Gastrocnemius medialis (tissue), 4 donors: Measurements from ENCODE around the gene RACK1. TPM values are rescaled to one million over a fixed set of nuclear protein-coding genes. Genes with fewer than 3 reads are reported as not detected.

ENCODE experiments used
- ATAC-seq, 2 donors: fragments of 150-250 bp; one replicate each; pipeline ENCODE4 v1.9.1; 2016
- DNase-seq, 2 donors: peaks; one replicate each; pipeline ENCODE4 v3.0.0-alpha.2; 2019
- H3K27ac ChIP-seq, 4 donors: fragments of 200-600 bp; sonication (generic); 1 replicate in 1 of 4; 2 replicates in 3 of 4; pipeline ENCODE4 v1.5.1; 2016 to 2018; ENCODE audit warnings: mild to moderate bottlenecking in 2 of 4, moderate library complexity in 1 of 4
- H3K27me3 ChIP-seq, 3 donors: fragments of 200-600 bp; sonication (generic) in 2 of 3; 1 replicate in 1 of 3; 2 replicates in 2 of 3; pipeline versions ENCODE4 v1.5.1 to v1.6.0; 2016 to 2019; ENCODE audit warnings: mild to moderate bottlenecking in 1 of 3, moderate library complexity in 1 of 3
- H3K36me3 ChIP-seq, 2 donors: fragments of 200-600 bp; sonication (generic) in 1 of 2; one replicate each; pipeline ENCODE4 v1.5.1; 2017 to 2018
- H3K4me1 ChIP-seq, 2 donors: fragments of 200-600 bp; sonication (generic) in 1 of 2; one replicate each; pipeline ENCODE4 v1.5.1; 2016 to 2017; ENCODE audit warnings: mild to moderate bottlenecking in 2 of 2
- H3K4me3 ChIP-seq, 4 donors: fragments of 200-600 bp; sonication (generic) in 3 of 4; 1 replicate in 1 of 4; 2 replicates in 3 of 4; pipeline ENCODE4 v1.5.1; 2016 to 2019; ENCODE audit warnings: mild to moderate bottlenecking in 2 of 4
- H3K9me3 ChIP-seq, 3 donors: fragments of 200-600 bp; sonication (generic) in 2 of 3; 1 replicate in 1 of 3; 2 replicates in 2 of 3; pipeline ENCODE4 v1.5.1; 2016 to 2019
- POLR2A ChIP-seq, 2 donors: fragments of 450-650 bp; IDR thresholded peaks; one replicate each; pipeline ENCODE4 v1.6.1; 2017; ENCODE audit warnings: antibody characterized with exemption in 2 of 2, mild to moderate bottlenecking in 2 of 2, moderate library complexity in 2 of 2
- in situ Hi-C, 4 donors: fragments of 200-750 bp; cut with MboI; loops; one replicate each; pipeline versions ENCODE4 v1.15.0 to v1.8.0; 2017; ENCODE audit warnings: low sequenced_read_pairs in 4 of 4
- intact Hi-C: fragments of 100-400 bp; cut with DNase I; formaldehyde crosslinking; loops from one replicate; pipeline ENCODE4 v1.15.1; 2023; ENCODE audit warnings: low total_unique reads
- total RNA-seq, 4 donors: library from RNA; depleted of rRNA; stranded (reverse); fragments of >200 nt; gene quantifications; one replicate each; pipeline versions ENCODE4 v1.1.0 to v1.2.3, GENCODE V29; 2016
- TF ChIP-seq, protein P1 (sequence below), 5 experiments: fragments of 450-650 bp in 3 of 5; fragments of 200-600 bp in 2 of 5; sonication (generic) in 2 of 5; IDR thresholded peaks in 4 of 5; conservative IDR thresholded peaks in 1 of 5; 1 replicate in 4 of 5; 2 replicates in 1 of 5; pipeline ENCODE4 v1.5.1; 2016 to 2019; ENCODE audit warnings: antibody characterized with exemption in 5 of 5, mild to moderate bottlenecking in 3 of 5, moderate library complexity in 3 of 5

Gene RACK1
- total RNA-seq, 4 donors from 2014 or later, result 1,697 to 2,187 (median 1,957) TPM

DNA sequence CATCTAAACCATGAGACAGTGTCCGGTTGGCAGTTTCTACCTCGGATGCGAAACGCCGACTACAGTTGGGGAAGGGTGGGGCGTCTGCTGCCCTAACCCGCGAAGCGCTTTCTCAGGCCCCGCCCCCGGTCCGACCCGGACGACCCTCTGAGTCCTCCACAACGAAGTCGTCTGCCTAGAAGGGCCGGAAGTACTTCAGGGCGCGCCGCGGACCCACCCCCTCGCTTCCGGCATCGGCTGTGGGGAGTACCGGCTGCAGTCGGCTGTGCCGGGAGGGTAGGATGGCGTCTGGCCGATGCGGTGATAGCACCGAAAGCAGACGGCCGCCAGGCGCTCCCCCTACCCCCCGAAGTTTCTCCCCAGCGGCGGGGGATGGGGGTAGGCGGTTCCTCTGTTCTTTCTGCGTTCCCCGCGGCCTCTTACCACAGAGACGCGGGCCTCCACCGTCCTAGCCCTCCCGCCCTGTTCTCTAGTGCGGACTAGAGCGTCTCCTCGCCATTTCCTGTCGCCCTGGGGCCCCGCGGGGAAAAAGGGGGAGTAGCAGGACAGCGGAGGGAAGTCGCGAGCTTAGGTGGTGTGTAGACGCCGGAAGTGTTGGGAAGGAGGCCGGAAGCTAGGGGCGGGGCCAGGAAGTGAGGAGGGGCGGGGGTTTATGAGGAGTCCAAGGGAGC, 20.5 kb downstream of the RACK1 start, which contains the start of gene TRIM41:
TSS of gene TRIM41 (plus strand) at position 224 of the 671 bp plus-strand sequence. CDS start 719 bp downstream, outside the sequence.
- in situ Hi-C loops, result no loop called here
- Histone ChIP-seq H3K27ac (peak within 1 kb of the TSS; percentile 90 to 97 (median 92)), H3K36me3 (peaks cover 0 to 6% of the 10 kb centered on the region in 2 donors), H3K4me1 (peaks cover 23 to 26% of the 10 kb centered on the region in 2 donors), H3K4me3 (peak within 1 kb of the TSS; percentile 76 to 95 (median 78)), H3K27me3 (no peaks in the 10 kb centered on the region), H3K9me3 (no peaks in the 10 kb centered on the region)
- DNase-seq (peak; percentile 98 to 99), ATAC-seq (peak; percentile 82)
- intact Hi-C loops, result loop anchor here (1.0 kb wide), 3 partner anchors 21 to 38 kb away; partner anchors contain the start of gene TRIM52
- TF ChIP-seq POLR2A (IDR thresholded peaks at IDR 0.05), result peak; percentile 88 to 95
- TF ChIP-seq, protein P1, sequence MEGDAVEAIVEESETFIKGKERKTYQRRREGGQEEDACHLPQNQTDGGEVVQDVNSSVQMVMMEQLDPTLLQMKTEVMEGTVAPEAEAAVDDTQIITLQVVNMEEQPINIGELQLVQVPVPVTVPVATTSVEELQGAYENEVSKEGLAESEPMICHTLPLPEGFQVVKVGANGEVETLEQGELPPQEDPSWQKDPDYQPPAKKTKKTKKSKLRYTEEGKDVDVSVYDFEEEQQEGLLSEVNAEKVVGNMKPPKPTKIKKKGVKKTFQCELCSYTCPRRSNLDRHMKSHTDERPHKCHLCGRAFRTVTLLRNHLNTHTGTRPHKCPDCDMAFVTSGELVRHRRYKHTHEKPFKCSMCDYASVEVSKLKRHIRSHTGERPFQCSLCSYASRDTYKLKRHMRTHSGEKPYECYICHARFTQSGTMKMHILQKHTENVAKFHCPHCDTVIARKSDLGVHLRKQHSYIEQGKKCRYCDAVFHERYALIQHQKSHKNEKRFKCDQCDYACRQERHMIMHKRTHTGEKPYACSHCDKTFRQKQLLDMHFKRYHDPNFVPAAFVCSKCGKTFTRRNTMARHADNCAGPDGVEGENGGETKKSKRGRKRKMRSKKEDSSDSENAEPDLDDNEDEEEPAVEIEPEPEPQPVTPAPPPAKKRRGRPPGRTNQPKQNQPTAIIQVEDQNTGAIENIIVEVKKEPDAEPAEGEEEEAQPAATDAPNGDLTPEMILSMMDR (IDR thresholded peaks at IDR 0.05 in 4 of 5, conservative IDR thresholded peaks at IDR 0.05 in 1 of 5), result peak in 1 of 5 experiments; percentile 3

DNA sequence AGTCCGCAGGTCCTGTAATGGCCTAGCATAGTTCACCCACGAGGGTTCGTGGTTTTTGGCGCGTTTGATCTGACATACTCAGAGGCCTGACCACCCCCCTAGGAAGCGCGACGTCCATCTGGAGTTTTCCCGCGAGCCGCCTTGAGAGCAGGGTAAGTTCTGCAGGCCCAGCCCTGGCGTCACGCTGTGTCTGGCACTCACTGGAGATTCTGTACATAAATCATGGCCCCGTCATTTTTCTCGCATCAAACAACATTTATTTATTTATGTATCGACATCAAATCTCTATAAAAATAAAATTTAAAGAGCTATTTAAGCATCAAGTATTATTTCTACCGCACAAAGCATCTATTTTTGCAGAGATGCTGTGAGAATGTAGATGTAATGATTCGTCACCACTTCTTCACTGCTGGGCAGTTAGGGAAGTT, 21.1 kb downstream of the RACK1 start:
- H3K27me3 ChIP-seq, result no peaks in the 10 kb centered on the region
- H3K27ac ChIP-seq, result peak overlapping the region; percentile 90 to 97 (median 92)
- intact Hi-C loops, result loop anchor here (1.0 kb wide), 4 partner anchors 16 to 39 kb away; partner anchors contain the start of gene TRIM52
- ATAC-seq, result peak; percentile 38 to 41
- peaks cover 0 to 6% of the 10 kb centered on the region in 2 donors for H3K36me3 ChIP-seq
- peak overlapping the region; percentile 76 to 95 (median 78) for H3K4me3 ChIP-seq
- TF ChIP-seq, protein P1 (IDR thresholded peaks at IDR 0.05 in 4 of 5, conservative IDR thresholded peaks at IDR 0.05 in 1 of 5), result peak in 3 of 5 experiments; percentile 15 to 34 (median 29)
- no peak for TF ChIP-seq POLR2A (IDR thresholded peaks at IDR 0.05)
- no peaks in the 10 kb centered on the region for H3K9me3 ChIP-seq
- peaks cover 26% of the 10 kb centered on the region in 2 donors for H3K4me1 ChIP-seq
- in situ Hi-C loops, result no loop called here
- DNase-seq, result no peak

- peak; percentile 62 to 67 for ATAC-seq
- Histone ChIP-seq H3K27ac (peak overlapping the region; percentile 90 to 97 (median 92)), H3K9me3 (no peaks in the 10 kb centered on the region), H3K4me3 (peak overlapping the region; percentile 76 to 95 (median 78)), H3K4me1 (peaks cover 26% of the 10 kb centered on the region in 2 donors), H3K27me3 (no peaks in the 10 kb centered on the region), H3K36me3 (peaks cover 0 to 4% of the 10 kb centered on the region in 2 donors)
- in situ Hi-C loops (no loop called here), intact Hi-C loops (loop anchor here (1.0 kb wide), 1 partner anchor 16 kb away; no protein-coding TSS in a partner anchor)
- DNase-seq, result peak; percentile 85 to 91
- TF ChIP-seq POLR2A (IDR thresholded peaks at IDR 0.05), result no peak
- TF ChIP-seq, protein P1 (IDR thresholded peaks at IDR 0.05 in 4 of 5, conservative IDR thresholded peaks at IDR 0.05 in 1 of 5), result no peak
Observed at GRCh38 chr5:181221792-181222629, 21.7 kb downstream of the RACK1 start.

DNA sequence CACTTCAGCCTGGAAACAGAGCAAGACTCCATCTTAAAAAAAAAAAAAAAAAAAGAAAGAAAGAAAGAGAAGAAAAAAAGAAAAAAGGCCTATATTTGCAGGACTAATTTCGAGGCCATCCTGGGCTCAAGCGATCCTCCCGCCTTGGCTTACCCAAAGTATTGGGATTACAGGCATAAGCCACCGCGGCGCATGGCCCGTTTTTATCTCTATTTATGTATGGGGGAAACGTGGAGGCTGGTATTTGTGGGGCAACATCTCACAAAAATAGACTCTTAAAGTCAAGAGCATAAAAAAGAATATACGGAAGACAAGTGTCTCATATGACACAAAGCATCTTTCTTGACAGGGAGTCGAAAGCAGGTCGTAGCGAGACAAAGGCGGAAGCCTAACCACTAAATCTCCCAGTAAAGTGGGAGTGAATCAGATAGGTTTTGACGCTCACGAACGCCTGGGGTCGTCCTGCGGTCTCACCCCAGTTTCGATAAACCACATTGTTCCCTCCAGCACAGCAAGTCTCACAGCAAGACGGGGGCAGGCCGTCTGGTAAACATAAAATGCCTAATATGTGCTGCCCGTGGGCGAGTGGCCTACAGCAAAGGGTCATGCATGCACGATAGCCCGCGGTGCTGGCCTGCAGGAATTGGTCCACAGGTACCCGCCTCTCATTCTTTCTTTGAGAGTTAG, 22.5 kb downstream of the RACK1 start:
- in situ Hi-C loops (no loop called here), intact Hi-C loops (no loop called here)
- peak in 1 of 2 donors; percentile 10 for DNase-seq
- Histone ChIP-seq H3K36me3 (no peaks in the 10 kb centered on the region), H3K9me3 (no peaks in the 10 kb centered on the region), H3K27me3 (no peaks in the 10 kb centered on the region), H3K4me1 (peaks cover 22 to 25% of the 10 kb centered on the region in 2 donors), H3K4me3 (no peak overlapping the region), H3K27ac (peak overlapping the region; percentile 90 to 97 (median 92))
- no peak for ATAC-seq
- TF ChIP-seq, protein P1 (IDR thresholded peaks at IDR 0.05 in 4 of 5, conservative IDR thresholded peaks at IDR 0.05 in 1 of 5), result no peak
- no peak for TF ChIP-seq POLR2A (IDR thresholded peaks at IDR 0.05)
